WI38 (cell line): ENCODE measurements around the gene SPINK8.

Experiments used
- H3K4me3 ChIP-seq: 2 replicates; pipeline ENCODE4 v1.5.1; 2011; ENCODE audit warnings: low read depth, mild to moderate bottlenecking, control low read depth, low read length
- TF ChIP-seq, protein P1 (sequence below): IDR thresholded peaks from 2 replicates; pipeline ENCODE4 v1.5.1; 2012; ENCODE audit warnings: low read depth, mild to moderate bottlenecking, control low read depth, low read length

The SPINK8 gene

GRCh38 chr3:48287034-48287433 is 46.4 kb downstream of the SPINK8 start:
- no peak overlapping the region for H3K4me3 ChIP-seq
- TF ChIP-seq, protein P1, sequence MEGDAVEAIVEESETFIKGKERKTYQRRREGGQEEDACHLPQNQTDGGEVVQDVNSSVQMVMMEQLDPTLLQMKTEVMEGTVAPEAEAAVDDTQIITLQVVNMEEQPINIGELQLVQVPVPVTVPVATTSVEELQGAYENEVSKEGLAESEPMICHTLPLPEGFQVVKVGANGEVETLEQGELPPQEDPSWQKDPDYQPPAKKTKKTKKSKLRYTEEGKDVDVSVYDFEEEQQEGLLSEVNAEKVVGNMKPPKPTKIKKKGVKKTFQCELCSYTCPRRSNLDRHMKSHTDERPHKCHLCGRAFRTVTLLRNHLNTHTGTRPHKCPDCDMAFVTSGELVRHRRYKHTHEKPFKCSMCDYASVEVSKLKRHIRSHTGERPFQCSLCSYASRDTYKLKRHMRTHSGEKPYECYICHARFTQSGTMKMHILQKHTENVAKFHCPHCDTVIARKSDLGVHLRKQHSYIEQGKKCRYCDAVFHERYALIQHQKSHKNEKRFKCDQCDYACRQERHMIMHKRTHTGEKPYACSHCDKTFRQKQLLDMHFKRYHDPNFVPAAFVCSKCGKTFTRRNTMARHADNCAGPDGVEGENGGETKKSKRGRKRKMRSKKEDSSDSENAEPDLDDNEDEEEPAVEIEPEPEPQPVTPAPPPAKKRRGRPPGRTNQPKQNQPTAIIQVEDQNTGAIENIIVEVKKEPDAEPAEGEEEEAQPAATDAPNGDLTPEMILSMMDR: no peak

- H3K4me3 ChIP-seq: no peak overlapping the region
- TF ChIP-seq, protein P1: no peak
Measured at GRCh38 chr3:48286308-48286707, 47.2 kb downstream of the SPINK8 start.

DNA sequence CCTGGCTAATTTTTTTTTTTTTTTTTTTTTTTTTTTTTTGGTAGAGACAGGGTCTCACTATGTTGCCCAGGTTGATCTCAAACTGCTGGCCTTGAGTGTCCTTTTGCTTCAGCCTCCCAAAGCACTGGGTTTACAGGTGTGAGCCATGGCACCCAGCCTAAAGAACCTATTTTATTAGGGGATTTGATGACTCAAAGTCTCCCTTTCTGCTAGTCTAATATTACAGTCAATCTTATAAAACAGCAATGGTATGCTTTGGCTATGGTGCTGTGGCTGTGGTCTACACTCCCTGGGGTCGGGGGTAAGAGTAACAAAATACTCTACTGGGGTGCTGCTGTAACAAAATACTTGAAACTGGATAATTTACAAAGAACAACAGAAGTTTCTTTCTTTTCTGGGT is 47.8 kb downstream of the SPINK8 start:
- H3K4me3 ChIP-seq: no peak overlapping the region
- TF ChIP-seq, protein P1: no peak

- TF ChIP-seq, protein P1: no peak
- H3K4me3 ChIP-seq: no peak overlapping the region
Measured at GRCh38 chr3:48285132-48285531, 48.3 kb downstream of the SPINK8 start.

DNA sequence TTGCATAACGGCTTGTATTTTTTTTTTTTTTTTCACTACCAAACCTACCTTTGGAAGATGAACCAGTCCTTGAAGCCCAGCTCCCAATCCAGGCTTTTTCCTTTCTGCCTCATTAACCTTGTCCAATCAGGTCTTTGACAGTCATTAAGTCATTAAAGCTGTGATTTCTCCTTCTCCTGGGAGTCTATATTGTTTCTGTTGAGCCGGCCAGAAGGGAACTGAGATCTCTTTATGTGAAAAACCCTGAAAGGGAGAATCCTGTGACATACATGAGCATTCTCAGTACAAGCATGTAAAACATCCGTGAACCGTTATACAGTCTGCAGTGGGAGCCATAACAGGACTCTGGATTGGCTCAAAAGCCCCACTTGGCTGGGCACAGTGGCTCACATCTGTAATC is 52.6 kb downstream of the SPINK8 start:
- TF ChIP-seq, protein P1: no peak
- H3K4me3 ChIP-seq: no peak overlapping the region

GRCh38 chr3:48278884-48279559 is 54.4 kb downstream of the SPINK8 start:
- TF ChIP-seq, protein P1: no peak

GRCh38 chr3:48276911-48277641 is 56.4 kb downstream of the SPINK8 start:
- H3K4me3 ChIP-seq: no peak overlapping the region
- TF ChIP-seq, protein P1: no peak

More at GRCh38 chr3:48278884-48279559, 54.4 kb downstream of the SPINK8 start:
- H3K4me3 ChIP-seq: no peak overlapping the region
